ENCODE data around the gene KIF9.
"Not testable (repeated sequence)": the region's sequence is repeated elsewhere in the genome, so short reads cannot be mapped to it uniquely, and the experiment has no call there.

The KIF9 gene

GRCh38 chr3:47247131-47248064, 35.2 kb downstream of the KIF9 start:
- DNase-seq = no peak

GRCh38 chr3:47245271-47245670, 37.3 kb downstream of the KIF9 start:
- DNase-seq = no peak

DNA sequence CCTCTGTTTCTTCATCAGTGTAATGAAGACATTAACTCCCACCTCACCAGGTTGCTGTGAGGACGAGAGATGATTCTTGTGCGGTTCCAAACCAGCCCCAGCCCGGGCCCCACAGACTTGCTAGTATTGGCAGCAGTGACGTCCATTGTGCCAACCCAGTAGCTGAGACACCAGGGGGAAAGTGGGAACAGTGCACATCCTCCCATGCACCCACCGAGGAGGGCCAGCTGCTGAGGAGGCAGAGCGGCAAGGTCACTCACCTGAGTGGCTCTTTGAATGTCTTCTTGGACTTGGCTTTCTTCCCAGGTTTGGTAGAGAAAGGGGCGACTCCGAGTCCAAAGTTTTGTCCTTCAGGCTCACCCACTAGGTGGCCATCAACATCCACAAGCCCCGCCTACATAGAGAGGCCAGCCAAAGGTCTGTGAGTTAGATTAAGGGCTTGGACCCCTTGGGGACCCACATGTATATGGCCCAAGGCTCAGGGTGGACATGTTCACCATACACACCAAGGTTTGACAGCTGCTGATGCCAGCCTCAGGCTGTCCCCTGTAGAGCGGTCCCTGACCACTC, 38.0 kb downstream of the KIF9 start:
- no peak for DNase-seq

GRCh38 chr3:47243419-47244147, 39.0 kb downstream of the KIF9 start:
- DNase-seq = no peak

- no peak for DNase-seq
Observed at GRCh38 chr3:47239929-47240328, 42.7 kb downstream of the KIF9 start.

GRCh38 chr3:47238017-47238416, 44.6 kb downstream of the KIF9 start:
- no peak for DNase-seq

GRCh38 chr3:47228088-47228487, 54.5 kb downstream of the KIF9 start:
- DNase-seq = no peak

- DNase-seq = no peak
Observed at GRCh38 chr3:47227678-47228077, 54.9 kb downstream of the KIF9 start.

GRCh38 chr3:47225310-47225906, 57.2 kb downstream of the KIF9 start:
- no peak for DNase-seq

DNA sequence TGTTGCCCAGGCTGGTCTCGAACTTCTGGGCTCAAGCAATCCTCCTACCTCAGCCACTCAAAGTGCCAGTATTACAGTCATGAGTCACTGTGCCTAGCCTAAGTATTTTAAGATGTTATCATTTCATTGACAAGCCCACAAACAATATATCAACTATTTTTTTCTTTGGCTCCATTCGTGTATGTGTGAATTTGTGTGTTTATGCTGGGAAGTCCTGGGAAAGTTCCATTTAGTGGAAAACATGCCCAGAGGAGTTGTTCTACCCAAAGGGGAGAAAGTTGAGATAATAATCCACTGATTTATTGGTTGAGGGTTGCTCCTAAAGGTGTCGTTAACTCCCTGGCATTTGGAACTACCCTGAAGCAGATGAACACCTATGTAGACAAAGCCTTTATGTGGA, 58.8 kb downstream of the KIF9 start:
- no peak for DNase-seq

GRCh38 chr3:47221798-47222197, 60.8 kb downstream of the KIF9 start:
- DNase-seq = no peak

GRCh38 chr3:47210863-47211405, 71.7 kb downstream of the KIF9 start:
- no peak for DNase-seq

GRCh38 chr3:47206022-47206421, 76.6 kb downstream of the KIF9 start:
- DNase-seq = not testable (repeated sequence)

- no peak for DNase-seq
Observed at GRCh38 chr3:47204875-47205274, 77.7 kb downstream of the KIF9 start.

- DNase-seq = no peak
Observed at GRCh38 chr3:47202542-47202941, 80.1 kb downstream of the KIF9 start.

DNA sequence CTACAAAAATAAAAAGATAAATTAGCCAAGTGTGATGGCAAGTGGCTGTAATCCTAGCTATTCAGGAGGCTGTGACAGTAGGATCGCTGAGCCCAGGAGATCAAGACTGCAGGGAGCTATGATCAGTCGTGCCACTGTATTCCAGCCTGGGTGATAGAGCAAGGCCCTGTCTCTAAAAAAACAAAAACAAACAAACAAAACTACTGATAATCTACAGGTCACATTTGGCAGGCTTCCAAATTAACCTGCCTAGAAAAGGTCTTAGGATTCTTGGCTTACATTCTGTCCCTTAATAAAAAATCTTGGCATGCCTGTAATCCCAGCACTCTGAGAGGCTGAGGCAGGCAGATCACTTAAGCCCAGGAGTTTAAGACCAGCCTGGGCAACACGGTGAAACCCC, 85.3 kb downstream of the KIF9 start:
- no peak for DNase-seq

DNA sequence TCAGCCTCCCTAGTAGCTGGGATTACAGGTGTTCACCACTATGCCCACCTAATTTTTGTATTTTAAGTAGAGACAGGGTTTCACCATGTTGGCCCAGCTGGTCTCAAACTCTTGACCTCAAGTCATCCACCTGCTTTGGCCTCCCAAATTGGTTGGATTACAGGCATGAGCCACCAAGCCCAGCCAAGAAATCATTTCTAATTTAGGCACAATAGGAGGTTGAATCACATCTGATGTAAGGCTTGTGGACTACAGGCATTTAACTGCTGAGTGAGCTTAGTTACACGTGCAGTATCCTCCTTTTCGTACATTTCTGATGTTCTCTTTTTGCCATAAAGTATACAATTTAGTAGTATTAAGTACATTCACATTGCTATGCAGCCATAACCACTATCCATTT, 87.6 kb downstream of the KIF9 start:
- no peak for DNase-seq

DNA sequence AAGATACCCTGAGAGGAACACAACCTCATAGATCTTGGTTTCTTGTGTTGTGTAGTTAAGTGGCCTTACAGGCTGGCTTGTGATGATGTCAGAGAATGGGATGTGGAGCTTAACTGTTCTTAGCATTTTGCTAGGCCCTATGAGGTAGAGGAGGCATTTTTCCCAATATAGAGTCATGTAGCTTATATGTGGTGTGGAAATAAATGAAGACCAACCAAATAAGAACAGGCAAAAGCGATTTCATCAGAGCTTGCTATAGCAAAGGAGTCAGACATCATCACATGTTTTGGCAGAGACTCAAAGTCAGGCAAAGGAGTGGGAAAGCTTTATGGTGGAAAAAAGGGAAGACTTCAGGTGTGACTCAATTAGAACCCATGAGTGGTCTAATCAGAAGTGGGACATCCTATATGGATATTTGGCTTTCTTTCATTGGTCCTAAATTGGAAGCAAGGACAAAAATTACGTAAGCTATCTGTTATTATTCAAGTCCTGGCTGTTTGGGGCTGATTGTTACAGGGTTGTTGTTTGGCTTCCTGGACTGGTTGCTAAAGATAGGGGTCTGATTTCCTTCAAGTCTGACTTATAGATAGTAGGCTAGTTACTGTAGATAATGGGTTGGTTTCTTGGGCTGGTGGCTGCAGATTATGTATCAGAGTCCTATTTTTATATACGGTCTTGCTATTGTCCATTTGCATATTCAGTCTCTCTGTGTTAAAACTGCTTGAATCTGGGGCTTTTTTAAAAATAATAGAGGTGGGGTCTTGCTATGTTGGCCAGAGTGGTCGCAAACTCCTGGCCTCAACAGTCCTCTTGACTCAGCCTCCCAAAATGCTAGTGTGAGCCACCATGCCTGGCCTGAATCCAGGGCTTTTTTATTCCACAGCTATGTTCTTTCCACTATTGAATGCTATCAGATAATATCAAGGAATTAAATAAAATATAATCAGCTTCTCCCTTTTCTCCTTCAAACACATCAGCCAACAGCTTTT, 88.4 kb downstream of the KIF9 start:
- no peak for DNase-seq

DNA sequence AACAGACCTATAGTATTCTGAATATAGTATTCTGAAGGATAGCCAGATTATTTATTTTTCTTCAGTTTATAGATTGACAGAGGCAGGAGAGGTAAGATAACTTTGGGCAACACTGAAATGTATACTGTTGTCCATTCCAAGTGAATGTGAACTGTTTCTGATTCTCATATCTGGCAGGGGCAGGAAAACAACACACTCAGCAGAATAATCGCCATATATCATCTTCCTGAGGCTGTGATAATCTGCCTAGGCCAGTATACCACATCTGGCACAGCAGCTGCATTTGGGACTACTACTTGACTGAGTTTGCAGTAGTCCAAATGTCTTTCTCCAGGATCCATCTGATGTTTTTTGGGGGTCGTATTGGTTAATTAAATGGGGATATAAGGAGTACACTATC, 96.3 kb downstream of the KIF9 start:
- DNase-seq = no peak

GRCh38 chr3:47181685-47182084, 100.9 kb downstream of the KIF9 start:
- not testable (repeated sequence) for DNase-seq

GRCh38 chr3:47180011-47180410, 102.6 kb downstream of the KIF9 start:
- DNase-seq = not testable (repeated sequence)
